Upper lobe of left lung (tissue), 6 donors: ENCODE results near the gene DLGAP1. TPM values are rescaled to one million over a fixed set of nuclear protein-coding genes. Genes with fewer than 3 reads are reported as not detected.
A peak's percentile ranks its signal among the peaks of the same experiment; 100 is the strongest.

ENCODE experiments used
- ATAC-seq, 2 donors: fragments of 200-7000 bp; cut with Tn5 transposase; one replicate each; pipeline ENCODE4 v1.9.1; 2022; ENCODE audit warnings: mild to moderate bottlenecking in 2 of 2, moderate library complexity in 2 of 2; ENCODE audit not compliant: low FRiP score in 2 of 2
- DNase-seq, 2 donors: peaks; one replicate each; pipeline ENCODE4 v3.0.0-alpha.2; 2019 to 2020
- H3K27ac ChIP-seq, 4 donors: fragments of 200-600 bp; sonication (generic); one replicate each; pipeline ENCODE4 v1.5.1; 2016 to 2019
- H3K27me3 ChIP-seq, 4 donors: fragments of 200-600 bp; sonication (generic); one replicate each; pipeline ENCODE4 v1.5.1; 2017 to 2019
- H3K36me3 ChIP-seq, 4 donors: fragments of 200-600 bp; sonication (generic); one replicate each; pipeline ENCODE4 v1.5.1; 2016 to 2019
- H3K4me1 ChIP-seq, 4 donors: fragments of 200-600 bp; sonication (generic); one replicate each; pipeline ENCODE4 v1.5.1; 2018 to 2019
- H3K4me3 ChIP-seq, 4 donors: fragments of 200-600 bp; sonication (generic); one replicate each; pipeline ENCODE4 v1.5.1; 2017 to 2019; ENCODE audit warnings: mild to moderate bottlenecking in 2 of 4, moderate library complexity in 1 of 4
- H3K9me3 ChIP-seq, 4 donors: fragments of 200-600 bp; sonication (generic); one replicate each; pipeline ENCODE4 v1.5.1; 2018 to 2019
- CTCF ChIP-seq, 6 experiments: fragments of 450-650 bp in 4 of 6; fragments of 200-600 bp in 2 of 6; sonication (generic) in 2 of 6; IDR thresholded peaks; one replicate each; pipeline ENCODE4 v1.5.1; 2016 to 2019; ENCODE audit warnings: antibody characterized with exemption in 6 of 6
- EP300 ChIP-seq, 4 donors: sonication (generic); formaldehyde crosslinking; IDR thresholded peaks; one replicate each; pipeline ENCODE4 v1.5.1; 2017; ENCODE audit warnings: antibody characterized with exemption in 4 of 4, control low read depth in 2 of 4
- POLR2A ChIP-seq, 4 donors: fragments of 450-650 bp; IDR thresholded peaks; one replicate each; pipeline ENCODE4 v1.5.1; 2016 to 2017; ENCODE audit warnings: antibody characterized with exemption in 4 of 4, mild to moderate bottlenecking in 2 of 4
- POLR2AphosphoS5 ChIP-seq, 2 donors: sonication (generic); formaldehyde crosslinking; IDR thresholded peaks; one replicate each; pipeline ENCODE4 v1.5.1; 2017; ENCODE audit warnings: antibody characterized with exemption in 2 of 2
- WGBS, 2 donors: methylation state at CpG; one replicate each; pipeline ENCODE4 v1.1.5; 2017 to 2018; 5-methylcytosine and 5-hydroxymethylcytosine counted together
- total RNA-seq, 6 donors: library from RNA; depleted of rRNA in 4 of 6; stranded (reverse); fragments of >200 nt in 4 of 6; gene quantifications; one replicate each; pipeline versions ENCODE4 v1.1.0 to v1.2.1, GENCODE V29; 2016 to 2021
- donor health status: DM: no; HTN: no; CAD: no; lungs with moderate emphysema.
- donor health status: DM: no; HTN: yes; CAD: no; lungs with severe emphysema.

The DLGAP1 gene
- total RNA-seq, 6 donors from 2014 or later: 2.1 to 4.6 (median 3.6) TPM

- 34 to 39% methylated on average over 7 of the region's 7 CpGs for WGBS, 2 donors
- Histone ChIP-seq H3K4me3 (peak overlapping the region in 3 of 4 donors; percentile 35 to 52 (median 48)), H3K9me3 (no peaks in the 10 kb centered on the region), H3K27me3 (no peaks in the 10 kb centered on the region), H3K4me1 (peaks cover 41 to 53% (median 45%) of the 10 kb centered on the region in 4 donors), H3K27ac (peak overlapping the region; percentile 95 to 97 (median 95)), H3K36me3 (no peaks in the 10 kb centered on the region)
- DNase-seq (peak in 1 of 2 donors; percentile 57), ATAC-seq (peak; percentile 76 to 79)
- TF ChIP-seq CTCF (IDR thresholded peaks at IDR 0.05) (no peak), POLR2AphosphoS5 (IDR thresholded peaks at IDR 0.05) (peak; percentile 71 to 81), EP300 (IDR thresholded peaks at IDR 0.05) (peak in 3 of 4 donors; percentile 9 to 88 (median 17)), POLR2A (IDR thresholded peaks at IDR 0.05) (peak in 2 of 4 donors; percentile 32)
These were observed 859.5 kb downstream of the DLGAP1 start for GRCh38 chr18:3595369-3596273.

- no peaks in the 10 kb centered on the region for H3K27me3 ChIP-seq
- H3K27ac ChIP-seq: peak overlapping the region; percentile 95 to 97 (median 95)
- peak overlapping the region; percentile 14 to 52 (median 42) for H3K4me3 ChIP-seq
- WGBS, 2 donors: 13 to 18% methylated on average over 8 of the region's 8 CpGs
- DNase-seq: peak in 1 of 2 donors; percentile 41
- no peaks in the 10 kb centered on the region for H3K9me3 ChIP-seq
- TF ChIP-seq EP300 (IDR thresholded peaks at IDR 0.05): no peak
- H3K36me3 ChIP-seq: no peaks in the 10 kb centered on the region
- peak in 1 of 2 donors; percentile 7 for ATAC-seq
- H3K4me1 ChIP-seq: peaks cover 41 to 53% (median 45%) of the 10 kb centered on the region in 4 donors
These were observed 860.2 kb downstream of the DLGAP1 start for GRCh38 chr18:3594760-3595368.

GRCh38 chr18:3593904-3594759, 861.0 kb downstream of the DLGAP1 start:
- H3K27me3 ChIP-seq: no peaks in the 10 kb centered on the region
- peaks cover 41 to 53% (median 45%) of the 10 kb centered on the region in 4 donors for H3K4me1 ChIP-seq
- WGBS, 2 donors: 1 to 2% methylated on average over 17 of the region's 17 CpGs
- DNase-seq: peak in 1 of 2 donors; percentile 92
- H3K4me3 ChIP-seq: peak overlapping the region; percentile 14 to 52 (median 42)
- no peaks in the 10 kb centered on the region for H3K36me3 ChIP-seq
- peak; percentile 79 to 85 for TF ChIP-seq POLR2AphosphoS5 (IDR thresholded peaks at IDR 0.05)
- peak; percentile 76 to 92 (median 85) for TF ChIP-seq CTCF (IDR thresholded peaks at IDR 0.05)
- TF ChIP-seq POLR2A (IDR thresholded peaks at IDR 0.05): peak in 3 of 4 donors; percentile 47 to 80 (median 52)
- TF ChIP-seq EP300 (IDR thresholded peaks at IDR 0.05): peak; percentile 35 to 95 (median 78)
- H3K27ac ChIP-seq: peak overlapping the region; percentile 95 to 97 (median 95)
- H3K9me3 ChIP-seq: no peaks in the 10 kb centered on the region
- ATAC-seq: peak; percentile 92 to 95

- Histone ChIP-seq H3K4me3 (peak overlapping the region in 3 of 4 donors; percentile 35 to 52 (median 48)), H3K9me3 (no peaks in the 10 kb centered on the region), H3K27ac (peak overlapping the region; percentile 95 to 97 (median 95)), H3K36me3 (no peaks in the 10 kb centered on the region), H3K27me3 (no peaks in the 10 kb centered on the region), H3K4me1 (peaks cover 41 to 49% (median 45%) of the 10 kb centered on the region in 4 donors)
- WGBS, 2 donors: 18 to 19% methylated on average over 11 of the region's 11 CpGs
- TF ChIP-seq POLR2AphosphoS5 (IDR thresholded peaks at IDR 0.05) (no peak), CTCF (IDR thresholded peaks at IDR 0.05) (peak in 1 of 6 experiments; percentile 5)
- DNase-seq (no peak), ATAC-seq (peak; percentile 5 to 53)
These were observed 861.7 kb downstream of the DLGAP1 start for GRCh38 chr18:3593381-3593903.
